NCI-H2227 (cell line): ENCODE measurements around the gene LRP3.
A peak's percentile ranks its signal among the peaks of the same experiment; 100 is the strongest.
"Not testable (repeated sequence)": the region's sequence is repeated elsewhere in the genome, so short reads cannot be mapped to it uniquely, and the experiment has no call there.

Experiments used
- DNase-seq: peaks from one replicate; lab custom pipeline; 2025; ENCODE audit not compliant: unreplicated experiment; lab: John Stamatoyannopoulos, UW

Gene LRP3

GRCh38 chr19:33193865-33194362 lies at the start of gene LRP3:
Gene LRP3, plus strand, starts transcription at chr19:33194330. Its CDS starts 456 bp downstream, at chr19:33194786.
- peak; percentile 95 for DNase-seq

GRCh38 chr19:33146209-33146608 lies 47.9 kb upstream of the LRP3 start:
- DNase-seq, result no peak

DNA sequence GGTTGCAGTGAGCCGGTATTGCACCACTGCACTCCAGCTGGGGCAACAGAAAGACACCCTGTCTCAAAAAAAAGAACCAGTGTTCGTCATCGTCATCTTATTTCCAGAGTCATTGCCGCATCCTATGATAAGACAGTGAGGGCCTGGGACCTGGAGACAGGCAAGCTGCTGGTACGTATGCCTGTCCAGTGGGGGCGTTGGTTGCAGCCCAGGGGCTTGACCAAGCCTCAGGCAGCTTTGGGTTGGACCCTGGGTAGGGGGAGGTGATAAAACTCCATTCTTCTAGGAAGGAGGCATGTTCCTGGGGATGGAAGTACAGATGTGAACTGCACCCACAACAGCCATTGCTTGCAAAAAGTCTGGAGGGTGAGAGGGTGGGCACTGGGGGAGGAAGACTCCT lies 46.6 kb upstream of the LRP3 start:
- no peak for DNase-seq

GRCh38 chr19:33150852-33151518 lies 43.1 kb upstream of the LRP3 start:
- no peak for DNase-seq

DNA sequence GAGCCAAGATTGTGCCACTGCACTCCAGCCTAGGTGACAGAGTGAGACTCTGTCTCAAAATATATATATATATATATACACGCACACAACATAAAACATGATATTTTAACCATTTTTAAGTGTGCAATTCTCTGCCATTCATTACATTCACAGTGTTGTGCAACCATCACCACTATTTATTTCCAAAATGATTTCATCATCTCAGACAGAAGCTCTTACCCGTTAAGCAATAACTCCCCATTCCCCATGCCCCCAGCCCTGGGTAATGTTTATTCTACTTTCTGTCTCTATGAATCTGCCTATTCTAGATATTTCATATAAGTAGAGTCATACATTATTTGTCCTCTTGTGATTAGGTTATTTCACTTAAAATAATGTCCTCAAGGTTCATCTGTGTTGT lies 42.0 kb upstream of the LRP3 start:
- no peak for DNase-seq

DNA sequence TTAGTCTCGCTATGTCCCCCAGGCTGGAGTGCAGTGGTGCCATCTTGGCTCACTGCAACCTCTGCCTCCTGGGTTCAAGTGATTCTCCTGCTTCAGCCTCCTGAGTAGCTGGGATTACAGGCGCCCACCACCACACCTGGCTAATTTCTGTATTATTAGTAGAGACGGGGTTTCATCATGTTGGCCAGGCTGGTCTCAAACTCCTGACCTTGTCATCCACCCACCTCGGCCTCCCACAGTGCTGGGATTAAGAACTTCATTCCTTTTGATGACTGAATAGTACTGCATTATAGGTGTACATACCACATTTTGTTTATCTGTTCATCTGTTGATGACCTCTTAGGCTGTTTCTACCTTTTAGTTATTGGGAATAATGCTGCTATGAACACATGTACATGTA lies 41.5 kb upstream of the LRP3 start:
- not testable (repeated sequence) for DNase-seq

GRCh38 chr19:33154313-33154712 lies 39.8 kb upstream of the LRP3 start:
- not testable (repeated sequence) for DNase-seq

DNA sequence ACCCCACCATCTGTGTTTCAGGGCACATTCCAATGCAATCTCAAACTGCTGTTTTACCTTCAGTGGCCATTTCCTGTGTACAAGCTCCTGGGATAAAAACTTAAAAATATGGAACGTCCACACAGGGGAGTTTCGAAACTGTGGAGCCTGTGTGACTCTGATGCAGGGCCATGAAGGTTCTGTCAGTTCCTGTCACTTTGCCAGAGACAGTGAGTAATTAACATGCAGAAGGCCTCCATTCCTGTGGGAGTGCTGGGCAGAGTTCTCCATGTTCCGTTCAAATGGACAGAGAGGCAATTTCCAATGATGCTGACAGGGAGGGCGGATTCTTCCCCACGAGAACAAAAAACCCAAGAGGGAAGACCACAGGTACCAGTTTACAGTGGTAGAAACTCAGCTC lies 37.8 kb upstream of the LRP3 start:
- no peak for DNase-seq

- no peak for DNase-seq
These were observed 36.2 kb upstream of the LRP3 start for GRCh38 chr19:33157906-33158305.

DNA sequence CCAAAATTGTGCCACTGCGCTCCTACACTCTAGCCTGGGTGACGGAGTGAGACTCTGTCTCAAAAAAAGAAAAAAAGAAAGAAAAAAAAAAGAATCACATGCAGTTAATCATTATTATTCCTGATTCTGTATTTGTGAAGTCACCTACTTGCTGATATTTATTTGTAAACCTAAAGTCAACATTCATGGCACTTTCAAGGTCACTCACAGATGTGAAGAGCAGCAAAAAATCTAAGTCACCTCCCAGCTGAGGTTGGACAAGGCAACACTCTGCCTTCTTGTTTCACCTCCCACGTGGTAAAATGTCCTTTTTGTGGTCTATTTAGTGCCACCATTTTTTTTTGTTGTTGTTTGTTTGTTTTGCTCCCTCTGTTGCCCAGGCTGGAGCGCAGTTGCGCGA lies 35.8 kb upstream of the LRP3 start:
- no peak for DNase-seq

- DNase-seq, result no peak
These were observed 35.0 kb upstream of the LRP3 start for GRCh38 chr19:33159149-33159548.

GRCh38 chr19:33159893-33160292 lies 34.2 kb upstream of the LRP3 start:
- DNase-seq, result no peak

DNA sequence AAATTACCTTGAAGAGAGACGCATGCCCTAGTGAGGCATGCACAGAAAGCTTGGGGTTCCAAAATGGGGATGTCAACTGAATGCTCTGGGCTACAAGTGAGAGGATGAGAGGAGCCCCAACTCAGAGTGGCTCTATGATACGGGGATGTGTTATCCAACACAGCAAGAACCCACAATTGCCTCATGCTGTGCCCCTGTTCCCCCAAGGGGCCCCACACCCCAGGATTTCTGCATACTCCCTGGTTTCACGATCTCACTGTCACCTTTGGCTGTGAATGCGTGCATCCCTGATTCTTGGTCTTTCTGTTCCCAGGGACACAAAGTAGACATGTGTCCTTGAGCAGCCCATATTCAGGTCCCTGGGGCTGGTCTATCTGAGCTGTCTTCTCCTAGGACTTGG lies 32.9 kb upstream of the LRP3 start:
- DNase-seq, result no peak

- no peak for DNase-seq
These were observed 30.6 kb upstream of the LRP3 start for GRCh38 chr19:33163481-33163880.

DNA sequence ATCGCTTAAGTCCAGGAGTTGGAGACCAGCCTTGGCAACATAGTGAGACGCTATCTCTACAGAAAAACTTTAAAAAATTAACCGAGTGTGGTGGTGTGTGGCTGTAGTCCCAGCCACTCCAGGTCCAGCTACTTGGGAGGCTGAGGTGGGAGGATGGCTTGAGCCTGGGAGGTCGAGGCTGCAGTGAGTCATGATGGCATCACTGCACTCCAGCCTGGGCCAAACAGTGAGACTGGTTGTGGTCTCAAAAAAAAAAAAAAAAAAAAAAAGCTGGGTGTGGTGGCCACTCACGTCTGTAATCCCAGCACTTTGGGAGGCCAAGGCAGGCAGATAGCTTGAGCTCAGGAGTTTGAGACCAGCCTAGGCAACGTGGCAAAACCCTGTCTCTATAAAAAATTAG lies 28.1 kb upstream of the LRP3 start:
- DNase-seq, result not testable (repeated sequence)

DNA sequence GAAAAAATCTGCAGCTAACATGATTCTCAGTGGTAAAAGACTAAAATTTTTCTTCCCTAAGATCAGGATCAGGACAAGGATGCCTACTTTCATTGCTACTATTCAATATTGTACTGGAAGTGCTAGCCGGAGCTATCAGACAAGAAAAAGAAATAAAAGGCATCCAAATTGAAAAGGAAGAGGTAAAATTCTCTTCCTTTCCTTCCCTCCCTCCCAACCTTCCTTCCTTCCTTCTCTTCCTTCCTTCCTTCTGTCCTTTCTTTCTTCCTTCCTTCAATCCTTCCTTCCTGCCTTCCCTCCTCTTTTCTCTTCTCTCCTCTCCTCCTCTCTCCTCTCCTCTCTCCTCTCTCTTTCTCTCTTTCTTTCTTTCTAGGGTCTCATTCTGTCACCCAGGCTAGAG lies 26.7 kb upstream of the LRP3 start:
- DNase-seq, result no peak

DNA sequence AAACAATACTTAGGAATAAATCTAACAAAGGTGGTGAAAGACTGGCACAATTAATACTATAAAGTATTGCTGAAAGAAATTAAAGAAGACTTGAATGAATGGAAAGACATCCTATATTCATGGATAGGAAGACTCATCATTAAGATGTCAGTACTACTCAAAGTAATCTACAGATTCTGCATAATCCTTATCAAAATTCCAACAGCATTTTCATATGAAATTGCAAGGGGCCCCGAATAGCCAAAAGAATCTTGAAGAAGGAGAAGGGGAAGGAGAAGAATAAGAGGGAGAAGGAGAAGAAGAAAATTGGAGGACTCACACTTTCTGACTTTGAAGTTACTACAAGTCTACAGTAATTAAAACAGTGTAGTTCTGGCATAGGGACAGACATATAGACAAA lies 25.6 kb upstream of the LRP3 start:
- no peak for DNase-seq

GRCh38 chr19:33171222-33171795 lies 22.8 kb upstream of the LRP3 start:
- DNase-seq, result no peak

DNA sequence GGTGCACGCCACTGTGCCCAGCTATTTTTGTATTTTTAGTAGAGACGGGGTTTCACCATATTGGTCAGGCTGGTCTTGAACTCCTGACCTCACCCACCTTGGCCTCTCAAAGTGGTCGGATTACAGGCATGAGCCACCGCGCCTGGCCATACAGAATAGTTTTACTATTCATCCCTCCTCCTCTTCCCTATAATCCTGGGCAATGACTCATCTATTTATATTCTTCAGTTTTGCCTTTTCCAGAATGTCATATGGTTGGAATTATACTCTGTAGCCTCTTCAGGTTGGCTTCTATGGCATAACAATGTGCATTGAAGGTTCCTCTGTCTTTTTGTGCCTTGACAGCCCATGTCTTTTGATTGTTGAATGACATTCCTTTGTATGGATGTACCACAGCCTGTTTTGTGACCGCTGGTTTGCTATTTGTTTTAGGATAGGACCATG lies 22.2 kb upstream of the LRP3 start:
- no peak for DNase-seq

DNA sequence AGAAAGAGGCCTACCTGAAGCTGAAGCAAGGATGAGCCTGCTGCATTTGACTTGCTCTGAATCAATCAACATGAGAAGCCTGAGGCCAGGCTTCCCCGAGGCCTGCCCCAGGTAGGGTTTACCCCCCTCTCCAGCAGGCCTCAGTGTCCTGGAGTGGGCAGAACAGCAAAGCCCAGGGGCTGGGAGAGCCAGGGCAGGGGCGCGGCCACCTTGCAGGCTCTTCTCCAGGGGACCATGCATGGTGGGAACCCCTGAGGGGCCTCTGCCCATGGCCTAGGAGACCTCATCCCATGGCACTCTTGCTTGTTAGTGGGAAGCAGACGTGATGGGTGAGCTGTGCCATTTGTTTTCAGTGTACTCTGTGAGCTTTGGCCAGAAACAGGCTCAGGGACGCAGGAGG lies 19.9 kb upstream of the LRP3 start:
- DNase-seq, result no peak

GRCh38 chr19:33175156-33175782 lies 18.9 kb upstream of the LRP3 start:
- DNase-seq, result no peak

DNA sequence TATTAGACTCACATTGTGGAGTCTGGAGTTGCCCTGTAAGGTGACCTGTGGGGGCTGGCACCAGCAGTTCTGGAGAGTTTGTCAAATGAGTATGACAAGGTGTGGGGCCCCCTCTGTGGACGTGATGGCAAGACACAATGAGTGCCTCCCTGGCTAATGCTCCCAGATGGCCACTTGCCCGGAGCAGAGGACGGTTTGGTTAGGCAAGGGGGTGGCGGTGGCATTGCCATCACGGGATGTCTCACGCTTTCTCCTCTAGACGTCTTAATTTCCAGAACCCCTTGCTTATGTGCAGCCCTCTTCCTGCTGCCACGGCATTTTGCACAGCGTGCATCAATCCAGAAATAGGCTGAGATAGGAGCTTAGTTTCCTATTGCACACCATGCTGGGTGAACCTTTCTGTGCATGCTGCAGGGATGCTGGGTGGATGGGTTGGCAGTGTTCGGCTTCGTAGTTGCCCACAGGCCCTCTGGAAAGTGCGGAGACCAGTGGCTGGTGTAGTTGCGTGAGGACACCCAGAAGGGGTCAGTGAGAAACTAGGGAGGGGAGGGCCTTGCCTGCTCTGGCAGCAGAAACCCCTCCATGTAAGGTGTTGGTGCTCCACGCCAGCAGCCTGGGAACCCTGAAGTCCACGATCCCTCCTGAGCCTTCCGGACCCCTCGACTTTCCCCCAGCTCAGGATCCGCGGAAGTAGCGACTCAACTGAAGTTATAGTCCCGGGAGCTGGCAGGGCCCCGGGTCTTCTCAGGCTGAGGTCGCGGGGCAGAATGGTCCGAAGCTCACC lies 18.1 kb upstream of the LRP3 start:
- DNase-seq, result peak; percentile 91
